Erythroblast (primary cell): ENCODE results near the gene PPP1R1B.

ENCODE experiments used
- GATA1 ChIP-seq: IDR thresholded peaks from 2 replicates; pipeline ENCODE4 v1.6.1; 2011; ENCODE audit warnings: low read depth, mild to moderate bottlenecking, control low read depth, low read length, moderate library complexity
- POLR2A ChIP-seq: IDR thresholded peaks from 2 replicates; pipeline ENCODE4 v1.6.1; 2011; ENCODE audit warnings: mild to moderate bottlenecking, low read length

- TF ChIP-seq POLR2A, result no peak
- no peak for TF ChIP-seq GATA1
Observed at GRCh38 chr17:39635614-39636176, 8.9 kb downstream of the PPP1R1B start.
